Panc1 (cell line): Measurements from ENCODE around the gene FOXD4L4. TPM values are rescaled to one million over a fixed set of nuclear protein-coding genes. Genes with fewer than 3 reads are reported as not detected.
"Not testable (repeated sequence)": the region's sequence is repeated elsewhere in the genome, so short reads cannot be mapped to it uniquely, and the experiment has no call there.

Experiments
- ATAC-seq: fragments of 200-7000 bp; cut with Tn5 transposase; 2 replicates; pipeline ENCODE4 v1.9.1; 2020; ENCODE audit warnings: mild to moderate bottlenecking, moderate library complexity
- Bru-seq: library from RNA; stranded (reverse); fragments of 400-500 nt; gene quantifications from one replicate; lab custom pipeline; 2021; lab: Mats Ljungman, UMichigan
- BruChase-seq, 2 experiments: library from RNA; stranded (reverse); fragments of 400-500 nt; gene quantifications; one replicate each; lab custom pipeline; 2021; lab: Mats Ljungman, UMichigan
- BruUV-seq: library from RNA; stranded (reverse); fragments of 400-500 nt; replicated peaks from 2 replicates; lab custom pipeline; 2021; lab: Mats Ljungman, UMichigan
- CTCF ChIA-PET: fragments of 300-600 bp; sonication (Branson Sonifier 250); formaldehyde crosslinking; loops from one replicate; lab custom pipeline; 2022; ENCODE audit warnings: antibody characterized with exemption; lab: Charles Lee
- POLR2A ChIA-PET: fragments of 300-600 bp; sonication (Branson Sonifier 250); formaldehyde crosslinking; loops from one replicate; lab custom pipeline; 2022; ENCODE audit warnings: antibody characterized with exemption; lab: Charles Lee
- DNase-seq: peaks from one replicate; pipeline ENCODE4 v3.0.0-alpha.2; 2010; ENCODE audit warnings: low read depth, low spot score
- H3K27ac ChIP-seq: 2 replicates; pipeline ENCODE4 v1.5.1; 2011; ENCODE audit warnings: mild to moderate bottlenecking, low read length, inconsistent platforms
- H3K27me3 ChIP-seq: fragments of 200-500 bp; sonication (Bioruptor generic); 2 replicates; pipeline ENCODE4 v1.6.0; 2014; ENCODE audit warnings: low read length, inconsistent platforms; ENCODE audit not compliant: control insufficient read depth, insufficient read depth
- H3K36me3 ChIP-seq: fragments of 200-500 bp; sonication (Bioruptor generic); 2 replicates; pipeline ENCODE4 v1.5.1; 2014; ENCODE audit warnings: inconsistent platforms, mild to moderate bottlenecking, low read length, moderate library complexity; ENCODE audit not compliant: control insufficient read depth, insufficient read depth
- H3K4me1 ChIP-seq: 2 replicates; pipeline ENCODE4 v1.5.1; 2011; ENCODE audit warnings: inconsistent platforms, mild to moderate bottlenecking, low read length, moderate library complexity; ENCODE audit not compliant: control insufficient read depth, insufficient read depth
- H3K4me3 ChIP-seq, 2 experiments: 2 replicates each; pipeline ENCODE4 v1.5.1; 2011 to 2012; ENCODE audit warnings: low read depth in 2 of 2, low read length in 2 of 2, mild to moderate bottlenecking in 2 of 2, inconsistent platforms in 1 of 2, moderate library complexity in 1 of 2
- H3K9me3 ChIP-seq: fragments of 200-500 bp; sonication (Bioruptor generic); 2 replicates; pipeline ENCODE4 v1.5.1; 2014; ENCODE audit warnings: low read depth, mild to moderate bottlenecking, inconsistent platforms, low read length, moderate library complexity; ENCODE audit not compliant: control insufficient read depth, insufficient read depth
- in situ Hi-C: cut with HindIII; loops from 2 replicates; pipeline ENCODE4 v1.10.0; 2016; ENCODE audit warnings: low sequenced_read_pairs, low pct_unique_long_range_greater_than_20kb
- intact Hi-C: fragments of 100-400 bp; cut with micrococcal nuclease; formaldehyde crosslinking; loops from one replicate; pipeline ENCODE4 v1.10.0; 2022; ENCODE audit not compliant: unreplicated experiment
- long read RNA-seq: library from polyadenylated mRNA; unstranded; transcript quantifications from one replicate; pipeline ENCODE4 v2.0.0, GENCODE V29; 2021; ENCODE audit not compliant: unreplicated experiment
- polyA plus RNA-seq: library from polyadenylated mRNA; unstranded; fragments of >200 nt; gene quantifications from one replicate; pipeline ENCODE4 v1.2.1, GENCODE V29; 2012; ENCODE audit warnings: missing spikeins; ENCODE audit not compliant: insufficient read length
- total RNA-seq: library from RNA; stranded (reverse); gene quantifications from one replicate; pipeline ENCODE4 v1.2.1, GENCODE V29; 2021; ENCODE audit not compliant: unreplicated experiment

The FOXD4L4 gene
- 0.10 TPM for total RNA-seq
- polyA plus RNA-seq, result not detected
- Bru-seq, nascent RNA, result percentile 28 among the genes with signal in this experiment
- BruChase-seq, experiment 1, labeled RNA remaining after a 2-hour chase, result percentile 37 among the genes with signal in this experiment
- BruChase-seq, experiment 2, labeled RNA remaining after a 6-hour chase, result percentile 23 among the genes with signal in this experiment
- long read RNA-seq, result 0 reads

DNA sequence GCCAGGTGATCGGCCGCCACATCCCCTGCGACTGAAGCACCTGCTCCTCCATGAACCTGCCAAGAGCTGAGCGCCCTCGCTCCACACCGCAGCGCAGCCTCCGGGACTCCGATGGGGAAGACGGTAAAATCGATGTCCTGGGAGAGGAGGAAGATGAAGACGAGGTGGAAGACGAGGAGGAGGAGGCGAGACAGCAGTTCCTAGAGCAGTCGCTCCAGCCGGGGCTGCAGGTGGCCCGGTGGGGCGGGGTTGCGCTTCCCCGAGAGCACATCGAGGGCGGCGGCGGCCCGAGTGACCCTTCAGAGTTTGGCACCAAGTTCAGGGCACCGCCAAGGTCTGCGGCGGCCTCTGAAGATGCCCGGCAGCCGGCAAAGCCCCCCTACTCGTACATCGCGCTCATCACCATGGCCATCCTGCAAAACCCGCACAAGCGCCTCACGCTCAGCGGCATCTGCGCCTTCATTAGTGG lies at the start of gene FOXD4L4:
Gene FOXD4L4 (plus strand): TSS at position 51 of the 469 bp plus-strand sequence. CDS start 0 bp downstream, at position 51.
- CTCF ChIA-PET, H3K27me3 ChIP-seq, H3K36me3 ChIP-seq, ATAC-seq, BruUV-seq, H3K4me3 ChIP-seq, H3K4me1 ChIP-seq, in situ Hi-C loops, H3K27ac ChIP-seq, POLR2A ChIA-PET, H3K9me3 ChIP-seq, DNase-seq, intact Hi-C loops: not testable (repeated sequence)

DNA sequence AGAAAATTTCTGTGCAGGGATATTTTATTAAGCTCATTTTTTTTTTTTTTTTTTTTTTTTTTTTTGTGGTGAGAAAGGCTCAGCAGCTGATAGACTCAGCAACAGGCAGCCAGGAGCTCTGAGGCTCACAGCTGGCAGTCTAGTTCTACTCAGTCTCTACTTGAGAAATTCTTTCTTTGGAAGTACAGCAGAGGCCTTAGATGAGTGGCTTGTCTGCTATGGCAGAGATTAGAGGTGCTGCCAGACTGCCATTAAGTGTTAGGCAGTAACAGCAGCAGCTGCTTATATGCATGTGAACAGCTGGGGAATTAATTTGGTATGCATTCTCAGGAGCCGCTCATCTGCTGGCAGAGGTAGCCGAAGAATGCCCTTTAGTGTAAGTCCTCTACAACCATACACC lies 33.4 kb upstream of the FOXD4L4 start:
- H3K27ac ChIP-seq, H3K4me1 ChIP-seq, CTCF ChIA-PET, H3K4me3 ChIP-seq, H3K27me3 ChIP-seq, ATAC-seq, POLR2A ChIA-PET, H3K36me3 ChIP-seq, DNase-seq, in situ Hi-C loops, BruUV-seq, H3K9me3 ChIP-seq, intact Hi-C loops: not testable (repeated sequence)

DNA sequence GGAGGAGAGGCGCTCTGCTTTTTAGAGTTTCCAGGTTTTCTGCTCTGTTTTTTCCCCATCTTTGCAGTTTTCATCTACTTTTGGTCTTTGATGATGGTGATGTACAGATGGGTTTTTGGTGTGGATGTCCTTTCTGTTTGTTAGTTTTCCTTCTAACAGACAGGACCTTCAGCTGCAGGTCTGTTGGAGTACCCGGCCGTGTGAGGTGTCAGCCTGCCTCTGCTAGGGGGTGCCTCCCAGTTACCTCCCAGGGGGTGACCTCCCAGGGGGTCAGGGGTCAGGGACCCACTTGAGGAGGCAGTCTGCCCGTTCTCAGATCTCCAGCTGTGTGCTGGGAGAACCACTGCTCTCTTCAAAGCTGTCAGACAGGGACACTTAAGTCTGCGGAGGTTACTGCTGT lies 22.5 kb upstream of the FOXD4L4 start:
- H3K27me3 ChIP-seq, ATAC-seq, H3K36me3 ChIP-seq, H3K27ac ChIP-seq, BruUV-seq, POLR2A ChIA-PET, intact Hi-C loops, CTCF ChIA-PET, H3K9me3 ChIP-seq, H3K4me3 ChIP-seq, in situ Hi-C loops, H3K4me1 ChIP-seq, DNase-seq: not testable (repeated sequence)

DNA sequence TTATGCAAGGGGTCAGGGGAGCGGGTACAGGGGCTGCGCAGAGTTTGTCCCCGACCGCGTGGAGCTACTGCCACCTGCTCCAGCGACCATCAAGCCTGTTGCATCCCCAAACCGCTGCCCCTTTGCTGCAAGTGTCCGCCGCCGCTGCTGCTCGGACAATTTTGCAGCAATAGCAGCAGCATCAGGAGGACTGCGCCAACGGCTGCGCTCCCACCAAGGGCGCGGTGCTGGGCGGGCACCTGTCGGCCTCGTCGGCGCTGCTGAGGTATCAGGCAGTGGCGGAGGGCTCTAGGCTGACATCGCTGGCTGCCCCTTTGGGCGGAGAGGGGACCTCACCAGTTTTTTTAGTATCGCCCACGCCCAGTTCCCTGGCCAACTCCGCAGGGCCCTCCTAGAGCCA lies 1.2 kb downstream of the FOXD4L4 start:
- ATAC-seq, H3K27ac ChIP-seq: not testable (repeated sequence)

More for the DNA sequence above, 1.2 kb downstream of the FOXD4L4 start:
- CTCF ChIA-PET, intact Hi-C loops, H3K4me3 ChIP-seq, H3K9me3 ChIP-seq, BruUV-seq, H3K4me1 ChIP-seq, POLR2A ChIA-PET, H3K27me3 ChIP-seq, in situ Hi-C loops, DNase-seq, H3K36me3 ChIP-seq: not testable (repeated sequence)

Other genes starting within 250 kb of the FOXD4L4 start
- 22.9 TPM for gene ZNG1E, start 61.2 kb upstream of the FOXD4L4 start, total RNA-seq